IMR-90 (cell line): ENCODE results near the gene CCDC33. TPM values are rescaled to one million over a fixed set of nuclear protein-coding genes. Genes with fewer than 3 reads are reported as not detected.

Experiments
- ATAC-seq: fragments of 200-7000 bp; cut with Tn5 transposase; 2 replicates; pipeline ENCODE4 v1.9.1; 2020; ENCODE audit warnings: low read depth, mild to moderate bottlenecking, moderate library complexity
- BruUV-seq: library from RNA; stranded (reverse); fragments of 400-500 nt; replicated peaks from 2 replicates; lab custom pipeline; 2021; lab: Mats Ljungman, UMichigan
- CTCF ChIA-PET: fragments of 300-600 bp; formaldehyde crosslinking; extraction: SDS; loops from one replicate; lab custom pipeline; 2021; ENCODE audit warnings: antibody characterized with exemption; lab: Yijun Ruan, JAX
- POLR2A ChIA-PET: fragments of 300-600 bp; sonication (Branson Sonifier 250); formaldehyde crosslinking; loops from one replicate; lab custom pipeline; 2022; ENCODE audit warnings: antibody characterized with exemption; ENCODE audit not compliant: unreplicated experiment; lab: Charles Lee
- DNase-seq: peaks from one replicate; pipeline ENCODE4 v3.0.0; 2013
- H2AFZ ChIP-seq: replicated peaks from 2 replicates; pipeline ENCODE3; 2013; ENCODE audit warnings: low read length, mild to moderate bottlenecking; ENCODE audit not compliant: poor library complexity
- H2AK5ac ChIP-seq: 2 replicates; pipeline ENCODE4 v1.6.1; 2013; ENCODE audit warnings: low read depth, low read length, inconsistent platforms
- H2AK9ac ChIP-seq: replicated peaks from 2 replicates; pipeline ENCODE3; 2013; ENCODE audit warnings: mild to moderate bottlenecking, low read depth, low read length, moderate library complexity; ENCODE audit not compliant: poor library complexity
- H2BK120ac ChIP-seq: 2 replicates; pipeline ENCODE4 v1.6.1; 2013; ENCODE audit warnings: low read depth, low read length, inconsistent platforms
- H2BK15ac ChIP-seq: 3 replicates; pipeline ENCODE4 v1.6.1; 2013; ENCODE audit warnings: low read depth, low read length, inconsistent platforms
- H2BK20ac ChIP-seq: 2 replicates; pipeline ENCODE4 v1.6.1; 2013; ENCODE audit warnings: low read depth, mild to moderate bottlenecking, inconsistent platforms, low read length, moderate library complexity
- H2BK5ac ChIP-seq: 2 replicates; pipeline ENCODE4 v1.6.1; 2013; ENCODE audit warnings: mild to moderate bottlenecking, low read depth, low read length, inconsistent platforms; ENCODE audit not compliant: poor library complexity, severe bottlenecking
- H3K14ac ChIP-seq: replicated peaks from 2 replicates; pipeline ENCODE4 v1.6.1; 2013; ENCODE audit warnings: low read depth, low read length, inconsistent platforms
- H3K18ac ChIP-seq: 2 replicates; pipeline ENCODE4 v1.6.1; 2013; ENCODE audit warnings: low read depth, low read length, control low read depth
- H3K23ac ChIP-seq: 2 replicates; pipeline ENCODE4 v1.6.1; 2013; ENCODE audit warnings: low read depth, low read length, inconsistent platforms
- H3K27ac ChIP-seq: 2 replicates; pipeline ENCODE4 v1.5.1; 2013; ENCODE audit warnings: mild to moderate bottlenecking, control low read depth, low read length; ENCODE audit not compliant: insufficient read depth
- H3K27me3 ChIP-seq: 2 replicates; pipeline ENCODE4 v1.6.1; 2013; ENCODE audit warnings: low read length; ENCODE audit not compliant: control insufficient read depth, insufficient read depth
- H3K36me3 ChIP-seq: 2 replicates; pipeline ENCODE4 v1.6.1; 2013; ENCODE audit warnings: low read length, mixed read lengths; ENCODE audit not compliant: control insufficient read depth, insufficient read depth
- H3K4ac ChIP-seq: 2 replicates; pipeline ENCODE4 v1.6.1; 2013; ENCODE audit warnings: low read depth, low read length, inconsistent platforms
- H3K4me1 ChIP-seq: 2 replicates; pipeline ENCODE4 v1.6.1; 2013; ENCODE audit warnings: low read length, mixed read lengths; ENCODE audit not compliant: control insufficient read depth, insufficient read depth
- H3K4me2 ChIP-seq: 2 replicates; pipeline ENCODE4 v1.6.1; 2013; ENCODE audit warnings: low read depth, mild to moderate bottlenecking, control low read depth, low read length, moderate library complexity
- H3K4me3 ChIP-seq: 2 replicates; pipeline ENCODE4 v1.5.1; 2013; ENCODE audit warnings: low read depth, mild to moderate bottlenecking, control low read depth, low read length, moderate library complexity; ENCODE audit not compliant: insufficient read depth
- H3K56ac ChIP-seq: 2 replicates; pipeline ENCODE4 v1.6.1; 2013; ENCODE audit warnings: low read length, inconsistent platforms; ENCODE audit not compliant: insufficient read depth; ENCODE audit errors: extremely low read depth
- H3K79me1 ChIP-seq, 2 experiments: 2 replicates each; pipeline ENCODE4 v1.6.1; 2013; ENCODE audit warnings: low read length in 2 of 2, inconsistent platforms in 1 of 2, low read depth in 1 of 2
- H3K9ac ChIP-seq: 2 replicates; pipeline ENCODE4 v1.6.1; 2013; ENCODE audit warnings: low read depth, low read length, control low read depth
- H3K9me1 ChIP-seq: 2 replicates; pipeline ENCODE4 v1.6.1; 2013; ENCODE audit warnings: low read length, inconsistent platforms; ENCODE audit not compliant: insufficient read depth
- H3K9me3 ChIP-seq: 2 replicates; pipeline ENCODE4 v1.6.1; 2013; ENCODE audit warnings: low read length; ENCODE audit not compliant: control insufficient read depth, insufficient read depth
- H4K20me1 ChIP-seq: 2 replicates; pipeline ENCODE4 v1.6.1; 2013; ENCODE audit warnings: low read length, inconsistent platforms; ENCODE audit not compliant: insufficient read depth
- H4K5ac ChIP-seq: 2 replicates; pipeline ENCODE4 v1.6.1; 2013; ENCODE audit warnings: mild to moderate bottlenecking, low read depth, low read length, control low read depth
- H4K8ac ChIP-seq, 2 experiments: 2 replicates each; pipeline ENCODE4 v1.6.1; 2013; ENCODE audit warnings: low read depth in 2 of 2, low read length in 2 of 2, control low read depth in 1 of 2, inconsistent platforms in 1 of 2
- H4K91ac ChIP-seq: 2 replicates; pipeline ENCODE4 v1.6.1; 2013; ENCODE audit warnings: low read depth, low read length, inconsistent platforms; ENCODE audit not compliant: insufficient read depth
- CEBPB ChIP-seq: IDR thresholded peaks from 2 replicates; pipeline ENCODE4 v1.6.1; 2012; ENCODE audit warnings: low read depth, low read length, improper control_type of control experiment
- RFX5 ChIP-seq: IDR thresholded peaks from 2 replicates; pipeline ENCODE4 v1.8.0; 2012; ENCODE audit warnings: low read depth, mild to moderate bottlenecking, low read length, moderate library complexity
- WGBS, 2 experiments: methylation state at CpG; one replicate each; pipeline versions ENCODE4 v1.1.5 to v1.1.7; 2013; ENCODE audit warnings: missing lambda C conversion rate in 2 of 2; ENCODE audit not compliant: insufficient read length in 1 of 2; ENCODE audit errors: extremely low coverage in 2 of 2; 5-methylcytosine and 5-hydroxymethylcytosine counted together
- dilution Hi-C: fragments of 300-500 bp; cut with HindIII; formaldehyde crosslinking; loops from one replicate; pipeline ENCODE4 v1.14.3; 2018; ENCODE audit warnings: low sequenced_read_pairs; ENCODE audit not compliant: unreplicated experiment
- in situ Hi-C: fragments of 300-500 bp; cut with MboI; formaldehyde crosslinking; loops from 3 replicates; pipeline ENCODE4 v1.14.3; 2019; ENCODE audit warnings: low sequenced_read_pairs, inconsistent platforms, mixed read lengths
- intact Hi-C: fragments of 100-400 bp; cut with micrococcal nuclease; formaldehyde crosslinking; loops from 2 replicates; pipeline ENCODE4 v1.10.0; 2022
- polyA plus RNA-seq, 3 experiments: library from polyadenylated mRNA; depleted of rRNA; stranded (reverse); fragments of >200 nt; gene quantifications; 2 replicates each; pipeline ENCODE4 v1.2.3, GENCODE V29; 2012; ENCODE audit warnings: low replicate concordance in 1 of 3
- total RNA-seq: library from RNA; depleted of rRNA; stranded (reverse); fragments of >200 nt; gene quantifications from 2 replicates; pipeline ENCODE4 v1.2.3, GENCODE V29; 2012

Gene CCDC33
- total and polyA plus RNA-seq, 2 of the 4 experiments (the other 2 are of a cell fraction), result not detected

DNA sequence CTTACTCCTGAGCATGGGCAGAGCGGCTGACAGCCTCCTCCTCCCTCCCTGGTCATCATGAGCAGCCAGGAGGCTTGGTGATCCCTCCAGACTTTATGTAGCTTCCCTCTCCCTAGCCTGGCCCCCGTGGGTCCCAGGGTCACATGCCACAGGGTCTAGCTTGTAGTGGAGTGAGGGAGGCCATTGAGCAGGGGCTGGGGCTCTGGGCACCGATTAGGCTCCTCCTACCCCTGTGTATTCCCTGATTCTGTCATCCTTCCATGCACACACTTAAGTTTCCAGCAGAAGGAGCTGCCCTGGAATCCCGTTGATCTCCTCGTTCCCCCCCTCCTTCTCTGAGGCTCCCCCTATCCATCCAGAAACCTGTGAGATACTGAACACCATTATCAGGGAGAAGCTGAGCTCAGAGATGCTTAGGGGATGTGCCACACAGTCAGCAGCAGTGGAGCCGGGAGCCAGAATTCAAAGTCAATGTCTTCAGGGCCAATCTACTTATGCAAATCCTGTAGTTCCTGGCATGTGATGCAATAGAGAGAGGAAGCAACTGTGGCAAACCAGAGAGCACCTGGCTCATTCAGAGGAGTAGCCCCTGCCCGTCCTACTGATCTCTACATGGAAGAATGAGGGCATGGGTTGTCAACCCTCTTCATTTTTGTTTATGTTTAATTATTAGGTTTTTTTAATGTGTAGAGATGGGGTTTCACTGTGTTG lies 17.2 kb downstream of the CCDC33 start:
- BruUV-seq, result no TSS peak
- ChIA-PET CTCF (no interaction called here), POLR2A (no interaction called here)
- in situ Hi-C loops, result no loop called here
- no peaks in the 10 kb centered on the region for H3K9me3 ChIP-seq
- no peaks in the 10 kb centered on the region for H3K36me3 ChIP-seq
- H3K56ac ChIP-seq, result no peak overlapping the region
- no peak overlapping the region for H2BK20ac ChIP-seq
- no peak overlapping the region for H3K4me3 ChIP-seq
- H3K27me3 ChIP-seq, result peaks cover 61% of the 10 kb centered on the region
- no peaks in the 10 kb centered on the region for H3K79me1 ChIP-seq
- dilution Hi-C loops, result no loop called here
- peaks cover 8% of the 10 kb centered on the region for H3K4me1 ChIP-seq
- H4K5ac ChIP-seq, result no peak overlapping the region
- DNase-seq (peak; percentile 5), ATAC-seq (no peak)
- no peak overlapping the region for H2AK9ac ChIP-seq
- no peak overlapping the region for H2AK5ac ChIP-seq
- TF ChIP-seq RFX5 (no peak), CEBPB (0 out of 2 replicates have a peak, but pooled peaks have one; percentile 39)
- H3K9ac ChIP-seq, result no peak overlapping the region
- no peaks in the 10 kb centered on the region for H3K9me1 ChIP-seq
- H3K27ac ChIP-seq, result no peak overlapping the region
- no peaks in the 10 kb centered on the region for H4K20me1 ChIP-seq
- H3K18ac ChIP-seq, result no peak overlapping the region
- H3K23ac ChIP-seq, result no peak overlapping the region
- H3K14ac ChIP-seq, result no peak overlapping the region
- H4K91ac ChIP-seq, result no peak overlapping the region
- WGBS, 2 experiments, result no CpG with 5 or more reads among the region's 7 CpGs
- no peak overlapping the region for H3K4me2 ChIP-seq
- H3K4ac ChIP-seq, result no peak overlapping the region
- H2BK15ac ChIP-seq, result no peak overlapping the region
- H2AFZ ChIP-seq, result no peak overlapping the region
- no peak overlapping the region for H2BK5ac ChIP-seq
- intact Hi-C loops, result no loop called here
- no peak overlapping the region for H2BK120ac ChIP-seq
- H4K8ac ChIP-seq, result no peak overlapping the region
